H1 (cell line): ENCODE measurements around the gene CCDC60. TPM values are rescaled to one million over a fixed set of nuclear protein-coding genes. Genes with fewer than 3 reads are reported as not detected.

Source experiments
- BCL11A ChIP-seq, 2 experiments: IDR thresholded peaks; one replicate each; pipeline ENCODE4 v1.6.1; 2011; ENCODE audit warnings: low read depth in 2 of 2, low read length in 2 of 2, mild to moderate bottlenecking in 2 of 2
- CHD7 ChIP-seq: fragments of 300-600 bp; sonication (generic); IDR thresholded peaks from 2 replicates; pipeline ENCODE4 v1.7.1; 2012; ENCODE audit warnings: low read length, moderate library complexity, mild to moderate bottlenecking, inconsistent platforms; ENCODE audit not compliant: insufficient replicate concordance
- E2F6 ChIP-seq: IDR thresholded peaks from 2 replicates; pipeline ENCODE4 v1.6.1; 2012; ENCODE audit warnings: inconsistent platforms
- FOSL1 ChIP-seq: IDR thresholded peaks from 2 replicates; pipeline ENCODE4 v1.6.1; 2011; ENCODE audit warnings: mild to moderate bottlenecking, low read depth, low read length, moderate library complexity; ENCODE audit not compliant: insufficient read depth
- JUND ChIP-seq: IDR thresholded peaks from 2 replicates; pipeline ENCODE4 v1.6.1; 2011; ENCODE audit warnings: mild to moderate bottlenecking, improper control_type of control experiment, low read length
- polyA plus RNA-seq, 7 experiments: library from polyadenylated mRNA; depleted of rRNA in 3 of 7; stranded (reverse) in 5 of 7; unstranded in 2 of 7; fragments of >200 nt in 5 of 7; fragments of 200-250 nt in 2 of 7; gene quantifications; 1 replicate in 5 of 7; 2 replicates in 1 of 7; 4 replicates in 1 of 7; pipeline versions ENCODE4 v1.2.1 to v1.2.3, GENCODE V29; 2011 to 2013; ENCODE audit warnings: missing spikeins in 2 of 7, mixed read lengths in 2 of 7
- total RNA-seq: library from RNA; stranded (reverse); fragmentation: NEBNext Ultra II Directional; extraction: Animal tissue kit (Norgen Biotek cat#: 25700); gene quantifications from 2 replicates; pipeline ENCODE4 v1.2.1, GENCODE V29; 2021

CCDC60 gene
- total and polyA plus RNA-seq, 2 of the 8 experiments (the other 6 are each of a cell fraction or from before 2014, with no cell fraction given): 0.05 TPM; not detected in 1

- TF ChIP-seq CHD7: no peak
- no peak for TF ChIP-seq FOSL1
- no peak for TF ChIP-seq JUND
- TF ChIP-seq E2F6: no peak
- no peak for TF ChIP-seq BCL11A (IDR thresholded peaks at IDR 0.05; ENCODE audit: low read depth in 2 of 2, low read length in 2 of 2)
Measured at GRCh38 chr12:119412306-119412705, 77.8 kb downstream of the CCDC60 start (continued).
